ENCODE data around the gene E4F1. TPM values are rescaled to one million over a fixed set of nuclear protein-coding genes. Genes with fewer than 3 reads are reported as not detected.
"Not testable (repeated sequence)": the region's sequence is repeated elsewhere in the genome, so short reads cannot be mapped to it uniquely, and the experiment has no call there.

E4F1 gene
- total and polyA plus RNA-seq, 2 donors (not counting 1 experiment from before 2014, with no cell fraction given): 6.7 to 31.2 TPM

DNA sequence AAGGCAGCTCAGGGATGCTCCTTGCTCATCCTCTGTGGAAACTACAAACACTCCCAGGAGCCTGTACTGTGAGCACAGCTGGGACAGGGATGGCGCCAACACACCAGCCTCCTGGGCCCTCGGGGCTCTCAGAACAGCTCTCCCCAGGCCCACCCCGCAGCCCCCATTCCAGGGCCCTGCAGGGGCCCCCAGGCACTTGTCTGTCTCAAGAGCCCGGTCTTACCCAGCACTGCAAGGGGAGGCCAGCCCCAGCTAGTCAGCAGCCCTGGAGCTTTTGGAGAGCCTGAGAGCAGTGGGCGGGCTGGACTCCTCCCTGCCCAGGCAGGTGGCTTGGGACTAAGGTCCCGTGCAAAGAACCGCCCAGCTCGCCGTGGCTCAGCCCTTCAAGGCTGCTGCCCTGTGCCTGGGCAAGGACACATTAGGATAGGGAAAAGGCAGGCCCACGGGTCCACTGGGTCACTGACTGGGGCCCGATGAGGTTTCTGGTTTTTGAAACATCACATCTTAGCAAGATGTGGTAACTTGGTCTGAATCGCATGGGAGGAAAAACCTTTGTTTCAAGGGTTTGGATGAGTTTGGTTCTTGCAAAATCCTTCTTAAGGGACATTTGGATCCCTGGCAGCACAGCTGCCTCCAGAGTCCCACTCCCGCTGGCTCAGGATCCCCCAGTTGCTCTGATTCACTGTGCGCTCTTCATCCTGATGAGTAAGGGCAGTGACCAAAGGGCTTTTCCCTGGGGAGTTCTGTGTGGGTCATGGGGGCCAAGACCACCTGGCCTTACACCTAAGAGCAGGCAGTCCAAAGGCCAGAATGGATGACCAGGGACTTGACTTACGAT, 15.7 kb downstream of the E4F1 start:
- TF ChIP-seq, protein P1, sequence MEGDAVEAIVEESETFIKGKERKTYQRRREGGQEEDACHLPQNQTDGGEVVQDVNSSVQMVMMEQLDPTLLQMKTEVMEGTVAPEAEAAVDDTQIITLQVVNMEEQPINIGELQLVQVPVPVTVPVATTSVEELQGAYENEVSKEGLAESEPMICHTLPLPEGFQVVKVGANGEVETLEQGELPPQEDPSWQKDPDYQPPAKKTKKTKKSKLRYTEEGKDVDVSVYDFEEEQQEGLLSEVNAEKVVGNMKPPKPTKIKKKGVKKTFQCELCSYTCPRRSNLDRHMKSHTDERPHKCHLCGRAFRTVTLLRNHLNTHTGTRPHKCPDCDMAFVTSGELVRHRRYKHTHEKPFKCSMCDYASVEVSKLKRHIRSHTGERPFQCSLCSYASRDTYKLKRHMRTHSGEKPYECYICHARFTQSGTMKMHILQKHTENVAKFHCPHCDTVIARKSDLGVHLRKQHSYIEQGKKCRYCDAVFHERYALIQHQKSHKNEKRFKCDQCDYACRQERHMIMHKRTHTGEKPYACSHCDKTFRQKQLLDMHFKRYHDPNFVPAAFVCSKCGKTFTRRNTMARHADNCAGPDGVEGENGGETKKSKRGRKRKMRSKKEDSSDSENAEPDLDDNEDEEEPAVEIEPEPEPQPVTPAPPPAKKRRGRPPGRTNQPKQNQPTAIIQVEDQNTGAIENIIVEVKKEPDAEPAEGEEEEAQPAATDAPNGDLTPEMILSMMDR (conservative IDR thresholded peaks at IDR 0.05 in 1 of 2, IDR thresholded peaks at IDR 0.05 in 1 of 2; ENCODE audit: low read depth in 1 of 2, low read length in 2 of 2): no peak
- Histone ChIP-seq H4K20me1 (ENCODE audit: control insufficient read depth, extremely low read depth, insufficient read depth, low read length) (no peaks in the 10 kb centered on the region), H3K27ac (ENCODE audit: insufficient read depth, low read length) (no peak overlapping the region), H3K79me2 (ENCODE audit: control insufficient read depth, insufficient read depth, low read length) (no peaks in the 10 kb centered on the region), H3K9me3 (ENCODE audit: control insufficient read depth, insufficient read depth, low read depth, low read length) (no peaks in the 10 kb centered on the region), H2AFZ (ENCODE audit: low read length) (no peak overlapping the region), H3K27me3 (ENCODE audit: control insufficient read depth, insufficient read depth, low read length) (no peaks in the 10 kb centered on the region), H3K4me1 (ENCODE audit: control insufficient read depth, extremely low read depth, insufficient read depth, low read length) (peaks cover 2% of the 10 kb centered on the region), H3K4me2 (ENCODE audit: extremely low read depth, insufficient read depth, low read length) (no peak overlapping the region), H3K9ac (ENCODE audit: insufficient read depth, low read length) (no peak overlapping the region), H3K36me3 (ENCODE audit: control insufficient read depth, insufficient read depth, low read length) (peaks cover 24% of the 10 kb centered on the region), H3K4me3 (replicated peaks in 1 of 4; ENCODE audit: control extremely low read depth in 1 of 4, insufficient read depth in 1 of 4, low read depth in 3 of 4, low read length in 4 of 4) (no peak overlapping the region)
- DNase-seq (ENCODE audit: low read depth in 2 of 2): no peak

DNA sequence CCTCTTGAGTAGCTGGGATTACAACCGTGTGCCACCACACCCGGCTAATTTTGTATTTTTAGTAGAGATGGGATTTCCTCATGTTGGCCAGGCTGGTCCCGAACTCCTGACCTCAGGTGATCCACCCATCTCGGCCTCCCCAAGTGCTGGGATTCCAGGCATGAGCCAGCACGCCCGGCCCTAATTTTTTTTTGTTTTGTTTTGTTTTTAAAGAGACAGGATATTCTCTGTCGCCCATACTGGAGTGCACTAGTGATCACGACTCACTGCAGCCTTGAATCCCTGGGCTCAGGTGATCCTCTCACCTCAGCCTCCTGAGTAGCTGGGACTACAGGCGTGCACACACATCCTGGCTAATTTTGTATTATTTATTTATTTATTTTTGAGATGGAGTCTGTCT, 16.9 kb downstream of the E4F1 start:
- not testable (repeated sequence) for H4K20me1 ChIP-seq (ENCODE audit: control insufficient read depth, extremely low read depth, insufficient read depth, low read length); H3K9ac ChIP-seq (ENCODE audit: insufficient read depth, low read length); DNase-seq (ENCODE audit: low read depth in 2 of 2); H3K9me3 ChIP-seq (ENCODE audit: control insufficient read depth, insufficient read depth, low read depth, low read length); H2AFZ ChIP-seq (ENCODE audit: low read length); H3K27ac ChIP-seq (ENCODE audit: insufficient read depth, low read length); H3K4me1 ChIP-seq (ENCODE audit: control insufficient read depth, extremely low read depth, insufficient read depth, low read length); H3K79me2 ChIP-seq (ENCODE audit: control insufficient read depth, insufficient read depth, low read length); H3K4me3 ChIP-seq (replicated peaks in 1 of 4; ENCODE audit: control extremely low read depth in 1 of 4, insufficient read depth in 1 of 4, low read depth in 3 of 4, low read length in 4 of 4); H3K4me2 ChIP-seq (ENCODE audit: extremely low read depth, insufficient read depth, low read length); H3K27me3 ChIP-seq (ENCODE audit: control insufficient read depth, insufficient read depth, low read length)
- H3K36me3 ChIP-seq (ENCODE audit: control insufficient read depth, insufficient read depth, low read length): peaks cover 20% of the 10 kb centered on the region

DNA sequence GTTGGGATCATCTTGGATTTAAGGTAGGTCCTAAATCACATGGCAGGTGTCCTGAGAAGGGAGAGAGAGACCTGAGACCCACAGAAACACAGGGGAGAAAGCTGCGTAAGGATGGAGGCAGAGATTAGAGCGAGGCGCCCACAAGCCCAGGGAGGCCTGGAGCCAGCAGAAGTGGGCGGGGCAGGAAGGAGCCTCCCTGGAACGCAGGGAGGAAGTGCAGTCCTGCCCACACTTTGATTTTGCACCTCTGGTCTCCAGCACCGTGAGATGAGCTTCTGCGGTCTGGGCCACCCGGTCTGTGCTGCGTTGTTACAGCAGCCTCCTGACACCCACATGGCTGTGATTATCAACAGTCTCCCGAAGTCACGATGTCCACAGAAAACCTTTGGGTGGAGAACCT, 19.2 kb downstream of the E4F1 start:
- Histone ChIP-seq H3K36me3 (ENCODE audit: control insufficient read depth, insufficient read depth, low read length) (peaks cover 26% of the 10 kb centered on the region), H3K27me3 (ENCODE audit: control insufficient read depth, insufficient read depth, low read length) (no peaks in the 10 kb centered on the region), H3K4me3 (replicated peaks in 1 of 4; ENCODE audit: control extremely low read depth in 1 of 4, insufficient read depth in 1 of 4, low read depth in 3 of 4, low read length in 4 of 4) (no peak overlapping the region), H3K27ac (ENCODE audit: insufficient read depth, low read length) (no peak overlapping the region), H3K4me1 (ENCODE audit: control insufficient read depth, extremely low read depth, insufficient read depth, low read length) (no peaks in the 10 kb centered on the region), H3K79me2 (ENCODE audit: control insufficient read depth, insufficient read depth, low read length) (no peaks in the 10 kb centered on the region), H4K20me1 (ENCODE audit: control insufficient read depth, extremely low read depth, insufficient read depth, low read length) (no peaks in the 10 kb centered on the region), H2AFZ (ENCODE audit: low read length) (no peak overlapping the region), H3K4me2 (ENCODE audit: extremely low read depth, insufficient read depth, low read length) (no peak overlapping the region), H3K9ac (ENCODE audit: insufficient read depth, low read length) (no peak overlapping the region), H3K9me3 (ENCODE audit: control insufficient read depth, insufficient read depth, low read depth, low read length) (no peaks in the 10 kb centered on the region)
- DNase-seq (ENCODE audit: low read depth in 2 of 2): no peak
- TF ChIP-seq, protein P1 (conservative IDR thresholded peaks at IDR 0.05 in 1 of 2, IDR thresholded peaks at IDR 0.05 in 1 of 2; ENCODE audit: low read depth in 1 of 2, low read length in 2 of 2): no peak
- TF ChIP-seq EZH2 (IDR thresholded peaks at IDR 0.05; ENCODE audit: low read length, missing control alignments): no peak

All from fibroblast of lung (primary cell).